ENCODE data around the gene HSFX2.
"Not testable (repeated sequence)": the region's sequence is repeated elsewhere in the genome, so short reads cannot be mapped to it uniquely, and the experiment has no call there.

Gene HSFX2

GRCh38 chrX:149628768-149629167 lies 33.7 kb upstream of the HSFX2 start:
- no peaks in the 10 kb centered on the region for H3K9me3 ChIP-seq (ENCODE audit: insufficient read depth, low read length)
- no peak overlapping the region for H3K4me2 ChIP-seq (ENCODE audit: low read depth, low read length, poor library complexity, severe bottlenecking)
- H3K9me2 ChIP-seq (replicated peaks; ENCODE audit: insufficient read depth, low read length): no peaks in the 10 kb centered on the region
- no peaks in the 10 kb centered on the region for H3F3A ChIP-seq (ENCODE audit: insufficient read depth)
- TF ChIP-seq CTCF (IDR thresholded peaks at IDR 0.05; ENCODE audit: insufficient read depth, low read length, poor library complexity, severe bottlenecking): no peak
- TF ChIP-seq EZH2phosphoT487 (conservative IDR thresholded peaks at IDR 0.05; ENCODE audit: low read length): no peak
- no peaks in the 10 kb centered on the region for H3K27me3 ChIP-seq (ENCODE audit: low read length)
- H3K36me3 ChIP-seq (ENCODE audit: low read length): no peaks in the 10 kb centered on the region
- H3K27ac ChIP-seq (ENCODE audit: low read depth, low read length): no peak overlapping the region
- H3K9ac ChIP-seq (ENCODE audit: low read length): no peak overlapping the region
- no peak overlapping the region for H3K4me3 ChIP-seq (ENCODE audit: insufficient read depth, low read length, poor library complexity, severe bottlenecking)
- no peaks in the 10 kb centered on the region; the same call in 1 of the 2 replicates for H4K20me1 ChIP-seq (ENCODE audit: low read depth, low read length)
- no peak overlapping the region for H2AFZ ChIP-seq (ENCODE audit: low read depth, low read length, severe bottlenecking)
- H3K79me2 ChIP-seq (ENCODE audit: insufficient read depth, low read length): no peaks in the 10 kb centered on the region

GRCh38 chrX:149628280-149628679 lies 33.2 kb upstream of the HSFX2 start:
- Histone ChIP-seq H3K4me2 (ENCODE audit: low read depth, low read length, poor library complexity, severe bottlenecking) (no peak overlapping the region), H2AFZ (ENCODE audit: low read depth, low read length, severe bottlenecking) (no peak overlapping the region), H3K4me3 (ENCODE audit: insufficient read depth, low read length, poor library complexity, severe bottlenecking) (no peak overlapping the region), H4K20me1 (ENCODE audit: low read depth, low read length) (no peaks in the 10 kb centered on the region; the same call in 1 of the 2 replicates), H3K9me3 (ENCODE audit: insufficient read depth, low read length) (no peaks in the 10 kb centered on the region), H3K9ac (ENCODE audit: low read length) (no peak overlapping the region), H3K36me3 (ENCODE audit: low read length) (no peaks in the 10 kb centered on the region), H3K27ac (ENCODE audit: low read depth, low read length) (no peak overlapping the region), H3K9me2 (replicated peaks; ENCODE audit: insufficient read depth, low read length) (no peaks in the 10 kb centered on the region), H3K79me2 (ENCODE audit: insufficient read depth, low read length) (no peaks in the 10 kb centered on the region), H3K27me3 (ENCODE audit: low read length) (no peaks in the 10 kb centered on the region), H3F3A (ENCODE audit: insufficient read depth) (no peaks in the 10 kb centered on the region)
- no peak for TF ChIP-seq EZH2phosphoT487 (conservative IDR thresholded peaks at IDR 0.05; ENCODE audit: low read length)
- no peak for TF ChIP-seq CTCF (IDR thresholded peaks at IDR 0.05; ENCODE audit: insufficient read depth, low read length, poor library complexity, severe bottlenecking)

GRCh38 chrX:149626829-149627228 lies 31.7 kb upstream of the HSFX2 start:
- not testable (repeated sequence) for H3K9me3 ChIP-seq (ENCODE audit: insufficient read depth, low read length); H3K36me3 ChIP-seq (ENCODE audit: low read length); H3K27me3 ChIP-seq (ENCODE audit: low read length); H2AFZ ChIP-seq (ENCODE audit: low read depth, low read length, severe bottlenecking); H3K9me2 ChIP-seq (replicated peaks; ENCODE audit: insufficient read depth, low read length); H3K4me3 ChIP-seq (ENCODE audit: insufficient read depth, low read length, poor library complexity, severe bottlenecking); H4K20me1 ChIP-seq (ENCODE audit: low read depth, low read length); H3K9ac ChIP-seq (ENCODE audit: low read length); H3K79me2 ChIP-seq (ENCODE audit: insufficient read depth, low read length); H3K4me2 ChIP-seq (ENCODE audit: low read depth, low read length, poor library complexity, severe bottlenecking); H3F3A ChIP-seq (ENCODE audit: insufficient read depth); H3K27ac ChIP-seq (ENCODE audit: low read depth, low read length)

GRCh38 chrX:149619662-149620061 lies 24.5 kb upstream of the HSFX2 start:
- H3K9me3 ChIP-seq (ENCODE audit: insufficient read depth, low read length); H3F3A ChIP-seq (ENCODE audit: insufficient read depth); H3K9me2 ChIP-seq (replicated peaks; ENCODE audit: insufficient read depth, low read length); H4K20me1 ChIP-seq (ENCODE audit: low read depth, low read length); H3K27me3 ChIP-seq (ENCODE audit: low read length); H3K4me2 ChIP-seq (ENCODE audit: low read depth, low read length, poor library complexity, severe bottlenecking); H3K79me2 ChIP-seq (ENCODE audit: insufficient read depth, low read length); H2AFZ ChIP-seq (ENCODE audit: low read depth, low read length, severe bottlenecking); H3K9ac ChIP-seq (ENCODE audit: low read length); H3K4me3 ChIP-seq (ENCODE audit: insufficient read depth, low read length, poor library complexity, severe bottlenecking); H3K27ac ChIP-seq (ENCODE audit: low read depth, low read length); H3K36me3 ChIP-seq (ENCODE audit: low read length): not testable (repeated sequence)

All from SU-DHL-6 (cell line).